ENCODE results near the gene TRIP12.

DNA sequence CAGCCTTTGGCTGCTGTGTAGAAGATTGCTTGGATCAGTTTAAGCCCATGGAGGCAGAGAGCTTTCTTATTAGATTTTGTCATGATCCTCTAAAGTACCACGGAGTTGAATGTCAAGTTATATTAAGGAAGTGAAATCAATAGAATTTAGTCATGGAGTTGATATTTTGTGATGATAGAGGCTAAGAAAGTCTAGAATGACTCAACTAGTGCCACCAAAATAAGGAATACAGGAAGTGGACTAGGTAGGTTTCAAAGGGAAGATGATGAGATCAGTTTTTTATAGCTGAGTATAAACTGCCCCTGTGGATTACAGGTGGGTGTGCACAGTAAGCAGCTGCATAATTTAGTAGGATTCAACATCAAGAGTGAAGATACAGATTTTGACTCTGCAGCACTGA, 25.7 kb upstream of the TRIP12 start:
- TF ChIP-seq, protein P1, sequence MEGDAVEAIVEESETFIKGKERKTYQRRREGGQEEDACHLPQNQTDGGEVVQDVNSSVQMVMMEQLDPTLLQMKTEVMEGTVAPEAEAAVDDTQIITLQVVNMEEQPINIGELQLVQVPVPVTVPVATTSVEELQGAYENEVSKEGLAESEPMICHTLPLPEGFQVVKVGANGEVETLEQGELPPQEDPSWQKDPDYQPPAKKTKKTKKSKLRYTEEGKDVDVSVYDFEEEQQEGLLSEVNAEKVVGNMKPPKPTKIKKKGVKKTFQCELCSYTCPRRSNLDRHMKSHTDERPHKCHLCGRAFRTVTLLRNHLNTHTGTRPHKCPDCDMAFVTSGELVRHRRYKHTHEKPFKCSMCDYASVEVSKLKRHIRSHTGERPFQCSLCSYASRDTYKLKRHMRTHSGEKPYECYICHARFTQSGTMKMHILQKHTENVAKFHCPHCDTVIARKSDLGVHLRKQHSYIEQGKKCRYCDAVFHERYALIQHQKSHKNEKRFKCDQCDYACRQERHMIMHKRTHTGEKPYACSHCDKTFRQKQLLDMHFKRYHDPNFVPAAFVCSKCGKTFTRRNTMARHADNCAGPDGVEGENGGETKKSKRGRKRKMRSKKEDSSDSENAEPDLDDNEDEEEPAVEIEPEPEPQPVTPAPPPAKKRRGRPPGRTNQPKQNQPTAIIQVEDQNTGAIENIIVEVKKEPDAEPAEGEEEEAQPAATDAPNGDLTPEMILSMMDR (tag by site-specific recombination; IDR thresholded peaks at IDR 0.05): no peak
- TF ChIP-seq, protein P2, sequence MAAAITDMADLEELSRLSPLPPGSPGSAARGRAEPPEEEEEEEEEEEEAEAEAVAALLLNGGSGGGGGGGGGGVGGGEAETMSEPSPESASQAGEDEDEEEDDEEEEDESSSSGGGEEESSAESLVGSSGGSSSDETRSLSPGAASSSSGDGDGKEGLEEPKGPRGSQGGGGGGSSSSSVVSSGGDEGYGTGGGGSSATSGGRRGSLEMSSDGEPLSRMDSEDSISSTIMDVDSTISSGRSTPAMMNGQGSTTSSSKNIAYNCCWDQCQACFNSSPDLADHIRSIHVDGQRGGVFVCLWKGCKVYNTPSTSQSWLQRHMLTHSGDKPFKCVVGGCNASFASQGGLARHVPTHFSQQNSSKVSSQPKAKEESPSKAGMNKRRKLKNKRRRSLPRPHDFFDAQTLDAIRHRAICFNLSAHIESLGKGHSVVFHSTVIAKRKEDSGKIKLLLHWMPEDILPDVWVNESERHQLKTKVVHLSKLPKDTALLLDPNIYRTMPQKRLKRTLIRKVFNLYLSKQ (tag by site-specific recombination; IDR thresholded peaks at IDR 0.05; ENCODE audit: borderline replicate concordance): no peak
- no peak for TF ChIP-seq ZNF747 (tag by site-specific recombination; IDR thresholded peaks at IDR 0.05)
- TF ChIP-seq, protein P3, sequence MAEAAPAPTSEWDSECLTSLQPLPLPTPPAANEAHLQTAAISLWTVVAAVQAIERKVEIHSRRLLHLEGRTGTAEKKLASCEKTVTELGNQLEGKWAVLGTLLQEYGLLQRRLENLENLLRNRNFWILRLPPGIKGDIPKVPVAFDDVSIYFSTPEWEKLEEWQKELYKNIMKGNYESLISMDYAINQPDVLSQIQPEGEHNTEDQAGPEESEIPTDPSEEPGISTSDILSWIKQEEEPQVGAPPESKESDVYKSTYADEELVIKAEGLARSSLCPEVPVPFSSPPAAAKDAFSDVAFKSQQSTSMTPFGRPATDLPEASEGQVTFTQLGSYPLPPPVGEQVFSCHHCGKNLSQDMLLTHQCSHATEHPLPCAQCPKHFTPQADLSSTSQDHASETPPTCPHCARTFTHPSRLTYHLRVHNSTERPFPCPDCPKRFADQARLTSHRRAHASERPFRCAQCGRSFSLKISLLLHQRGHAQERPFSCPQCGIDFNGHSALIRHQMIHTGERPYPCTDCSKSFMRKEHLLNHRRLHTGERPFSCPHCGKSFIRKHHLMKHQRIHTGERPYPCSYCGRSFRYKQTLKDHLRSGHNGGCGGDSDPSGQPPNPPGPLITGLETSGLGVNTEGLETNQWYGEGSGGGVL (tag by site-specific recombination; IDR thresholded peaks at IDR 0.05): no peak
